ENCODE results near the gene MEGF9.
"Not testable (repeated sequence)": the region's sequence is repeated elsewhere in the genome, so short reads cannot be mapped to it uniquely, and the experiment has no call there.

The MEGF9 gene

GRCh38 chr9:120714088-120714845 is at the start of gene MEGF9:
MEGF9 (minus strand) TSS chr9:120714470; CDS start chr9:120714358, 112 bp downstream.
- DNase-seq = peak; percentile 95

- no peak for DNase-seq
These were observed 46.7 kb upstream of the MEGF9 start for GRCh38 chr9:120761006-120761405.

- no peak for DNase-seq
These were observed 45.6 kb upstream of the MEGF9 start for GRCh38 chr9:120759755-120760400.

- no peak for DNase-seq
These were observed 44.3 kb upstream of the MEGF9 start for GRCh38 chr9:120758544-120758943.

- DNase-seq = no peak
These were observed 43.0 kb upstream of the MEGF9 start for GRCh38 chr9:120757026-120757913.

- DNase-seq = no peak
These were observed 42.3 kb upstream of the MEGF9 start for GRCh38 chr9:120756531-120756930.

GRCh38 chr9:120755810-120756434 is 41.7 kb upstream of the MEGF9 start:
- peak; percentile 51 to 61 for DNase-seq

- DNase-seq = no peak
These were observed 40.8 kb upstream of the MEGF9 start for GRCh38 chr9:120755044-120755443.

GRCh38 chr9:120750421-120750820 is 36.2 kb upstream of the MEGF9 start:
- DNase-seq = no peak

GRCh38 chr9:120746366-120746765 is 32.1 kb upstream of the MEGF9 start:
- not testable (repeated sequence) for DNase-seq

GRCh38 chr9:120745278-120745677 is 31.0 kb upstream of the MEGF9 start:
- DNase-seq = no peak

- no peak for DNase-seq
These were observed 28.7 kb upstream of the MEGF9 start for GRCh38 chr9:120742951-120743416.

GRCh38 chr9:120741701-120742100 is 27.4 kb upstream of the MEGF9 start:
- no peak for DNase-seq

- no peak for DNase-seq
These were observed 26.9 kb upstream of the MEGF9 start for GRCh38 chr9:120741191-120741590.

- DNase-seq = no peak
These were observed 25.9 kb upstream of the MEGF9 start for GRCh38 chr9:120740132-120740531.

- DNase-seq = no peak
These were observed 23.3 kb upstream of the MEGF9 start for GRCh38 chr9:120737416-120738165.

GRCh38 chr9:120736881-120737280 is 22.6 kb upstream of the MEGF9 start:
- DNase-seq = no peak

GRCh38 chr9:120735415-120736126 is 21.3 kb upstream of the MEGF9 start:
- DNase-seq = no peak

GRCh38 chr9:120734607-120735410 is 20.5 kb upstream of the MEGF9 start:
- DNase-seq = no peak

- no peak for DNase-seq
These were observed 18.9 kb upstream of the MEGF9 start for GRCh38 chr9:120733190-120733589.
